Activated T-helper 1 cell treated with anti-CD3 and anti-CD28 coated beads, Interleukin-12 subunit alpha, Interleukin-12 subunit beta, Interleukin-2, Interleukin-4 antibody, amounts not matched to agents 30 ng/mL and 10 ng/mL and 1 ng/mL, durations not matched to agents 14 hours and 24 hours and 36 hours (primary cell): ENCODE measurements around the gene APOL5. TPM values are rescaled to one million over a fixed set of nuclear protein-coding genes. Genes with fewer than 3 reads are reported as not detected.
"Not testable (repeated sequence)": the region's sequence is repeated elsewhere in the genome, so short reads cannot be mapped to it uniquely, and the experiment has no call there.

Source experiments
- DNase-seq: peaks from one replicate; pipeline ENCODE4 v3.0.0; 2021; ENCODE audit warnings: low spot score
- H3K27ac Mint-ChIP-seq: one replicate; pipeline ENCODE4 v1.8.0; 2021; ENCODE audit warnings: mild to moderate bottlenecking, mixed read lengths
- H3K27me3 Mint-ChIP-seq: one replicate; pipeline ENCODE4 v1.8.0; 2022; ENCODE audit warnings: mild to moderate bottlenecking, moderate library complexity, mixed read lengths; ENCODE audit not compliant: insufficient read depth
- H3K36me3 Mint-ChIP-seq: one replicate; pipeline ENCODE4 v1.8.0; 2021; ENCODE audit warnings: low read depth, mixed read lengths
- H3K4me1 Mint-ChIP-seq: one replicate; pipeline ENCODE4 v1.8.0; 2021; ENCODE audit warnings: low read depth, mixed read lengths
- H3K4me3 Mint-ChIP-seq: one replicate; pipeline ENCODE4 v1.8.0; 2021; ENCODE audit warnings: mild to moderate bottlenecking, moderate library complexity, mixed read lengths
- H3K9me3 Mint-ChIP-seq: one replicate; pipeline ENCODE4 v1.8.0; 2021; ENCODE audit warnings: mixed read lengths
- intact Hi-C: fragments of 100-400 bp; cut with micrococcal nuclease; formaldehyde crosslinking; loops from one replicate; pipeline ENCODE4 v1.15.1; 2024
- total RNA-seq: library from RNA; stranded (reverse); gene quantifications from 2 replicates; pipeline ENCODE4 v1.2.3, GENCODE V29; 2022

APOL5 gene
- total RNA-seq, 1 donor from 2014 or later = not detected

DNA sequence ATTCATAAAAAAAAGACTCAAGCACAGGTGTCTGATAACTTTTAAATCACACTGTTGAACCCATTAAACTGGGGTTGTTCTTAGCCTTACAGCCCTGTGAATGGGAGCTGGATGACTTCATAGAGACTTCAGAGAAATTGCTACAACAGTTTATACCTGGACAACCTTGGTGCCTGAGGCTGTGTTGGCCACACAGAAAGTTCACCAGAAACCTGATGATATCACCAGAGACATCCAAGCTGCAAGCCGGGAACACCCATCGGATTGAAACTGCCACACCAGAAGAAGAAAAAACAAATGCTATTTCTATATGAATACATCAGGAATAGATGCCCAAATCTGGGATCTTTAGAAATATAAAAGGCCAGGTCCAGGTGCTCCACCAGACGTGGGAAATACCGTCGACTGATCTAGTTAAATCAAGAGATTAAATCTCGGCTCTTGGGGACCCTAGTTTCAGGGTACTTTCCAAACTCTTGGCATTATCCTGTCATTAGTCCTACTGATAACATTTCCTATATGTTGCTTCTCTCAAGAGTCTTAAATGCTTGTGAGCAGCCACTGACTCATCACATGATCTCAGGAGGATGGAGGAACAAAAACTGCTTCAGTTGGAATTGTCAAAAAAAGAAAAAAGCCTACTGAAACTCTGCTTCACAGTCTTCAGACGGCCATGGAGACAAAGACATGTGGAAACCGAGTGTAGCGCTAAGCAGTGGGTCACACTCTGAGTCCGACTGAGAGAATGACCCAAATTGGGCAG is 28.6 kb upstream of the APOL5 start:
- intact Hi-C loops = no loop called here
- DNase-seq = no peak
- Mint-ChIP-seq H3K9me3 (no peaks in the 10 kb centered on the region), H3K4me3 (no peak overlapping the region), H3K36me3 (no peaks in the 10 kb centered on the region), H3K27me3 (peaks cover 4% of the 10 kb centered on the region), H3K27ac (no peak overlapping the region), H3K4me1 (no peaks in the 10 kb centered on the region)

DNA sequence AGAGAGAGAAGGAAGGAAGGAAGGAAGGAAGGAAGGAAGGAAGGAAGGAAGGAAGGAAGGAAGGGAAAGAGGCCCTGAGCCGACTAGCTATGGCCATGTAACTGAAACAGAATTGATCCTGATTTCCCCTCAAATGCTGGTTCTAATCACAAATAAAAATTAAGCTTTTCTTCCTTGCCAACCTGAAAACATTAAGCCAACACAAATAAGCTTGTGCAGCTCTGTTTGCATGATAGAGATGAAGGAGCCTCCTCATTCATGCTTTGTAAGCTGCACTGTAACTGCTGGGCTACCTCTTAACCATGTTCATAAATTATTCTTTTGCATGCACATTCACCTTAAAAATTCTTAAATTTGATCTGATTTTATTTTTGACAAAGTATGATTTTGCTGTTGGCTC is 27.7 kb upstream of the APOL5 start:
- no peak for DNase-seq
- H3K27me3 Mint-ChIP-seq = peaks cover 4% of the 10 kb centered on the region
- no peaks in the 10 kb centered on the region for H3K36me3 Mint-ChIP-seq
- H3K4me3 Mint-ChIP-seq = no peak overlapping the region
- intact Hi-C loops = no loop called here
- no peaks in the 10 kb centered on the region for H3K9me3 Mint-ChIP-seq
- H3K4me1 Mint-ChIP-seq = no peaks in the 10 kb centered on the region
- no peak overlapping the region for H3K27ac Mint-ChIP-seq

DNA sequence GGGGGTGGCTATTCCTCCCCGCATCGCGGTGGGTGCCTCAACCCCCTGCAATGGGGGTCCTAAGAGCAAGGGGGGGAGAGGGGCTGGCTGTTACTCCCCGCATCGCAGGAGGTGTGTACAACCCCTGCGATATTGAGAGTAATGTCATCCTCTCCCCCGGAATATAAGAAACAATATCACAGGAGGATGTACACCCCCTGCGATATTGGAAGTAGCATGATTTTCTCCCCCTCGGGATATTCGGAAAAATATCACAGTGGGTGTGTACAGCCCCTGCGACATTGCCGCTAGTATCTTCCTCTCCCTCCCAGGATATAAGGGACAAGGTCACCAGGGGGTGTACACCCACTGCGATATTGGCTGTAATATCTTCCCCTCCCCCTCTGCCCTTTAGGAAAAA is 22.5 kb upstream of the APOL5 start:
- no peaks in the 10 kb centered on the region for H3K36me3 Mint-ChIP-seq
- no peaks in the 10 kb centered on the region for H3K27me3 Mint-ChIP-seq
- no peak overlapping the region for H3K27ac Mint-ChIP-seq
- no peak overlapping the region for H3K4me3 Mint-ChIP-seq
- no peaks in the 10 kb centered on the region for H3K9me3 Mint-ChIP-seq
- intact Hi-C loops = loop anchor here (5.0 kb wide), 2 partner anchors 33 to 63 kb away; no protein-coding TSS in a partner anchor
- H3K4me1 Mint-ChIP-seq = no peaks in the 10 kb centered on the region
- DNase-seq = no peak

DNA sequence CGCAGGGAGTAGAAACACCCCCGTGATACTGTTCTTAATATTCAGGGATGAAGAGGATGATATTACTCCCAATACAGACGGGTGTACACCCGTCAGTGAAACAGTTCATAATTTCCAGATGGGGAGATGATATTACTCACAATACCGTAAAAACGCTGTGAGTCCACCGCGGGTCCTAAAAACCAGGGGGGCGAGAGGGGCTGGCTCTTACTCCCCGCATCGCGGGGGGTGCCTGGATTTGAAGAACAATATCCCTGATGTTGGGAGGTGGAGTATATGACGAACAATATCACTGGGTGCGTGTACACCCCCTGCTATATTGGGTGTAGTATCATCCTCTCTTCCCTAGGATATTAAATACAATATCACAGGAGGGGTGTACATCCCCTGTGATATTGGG is 20.5 kb upstream of the APOL5 start:
- H3K4me3 Mint-ChIP-seq = no peak overlapping the region
- no peaks in the 10 kb centered on the region for H3K27me3 Mint-ChIP-seq
- H3K36me3 Mint-ChIP-seq = no peaks in the 10 kb centered on the region
- H3K27ac Mint-ChIP-seq = no peak overlapping the region
- intact Hi-C loops = loop anchor here (2.0 to 5.0 kb wide), 3 partner anchors 35 to 65 kb away; partner anchors contain the start of gene APOL6
- H3K9me3 Mint-ChIP-seq = no peaks in the 10 kb centered on the region
- no peaks in the 10 kb centered on the region for H3K4me1 Mint-ChIP-seq
- DNase-seq = peak; percentile 40

DNA sequence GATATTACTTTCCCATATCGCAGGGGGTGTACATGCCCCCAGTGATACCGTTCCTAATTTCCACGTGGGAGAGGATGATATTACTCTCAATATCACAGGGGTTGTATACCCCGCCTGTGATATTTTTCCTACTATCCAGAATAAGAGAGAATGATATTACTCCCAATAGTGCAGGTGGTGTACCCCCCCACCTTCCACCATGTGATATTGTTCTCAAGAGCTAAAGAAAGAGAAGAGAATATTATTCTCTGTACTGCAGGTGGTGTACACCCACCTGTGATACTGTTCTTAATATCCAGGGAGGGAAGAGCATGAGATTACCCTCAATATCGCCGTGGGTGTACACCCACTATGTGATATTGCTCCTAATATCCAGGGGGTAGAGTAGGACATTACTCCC is 17.8 kb upstream of the APOL5 start:
- not testable (repeated sequence) for DNase-seq, H3K4me1 Mint-ChIP-seq, H3K4me3 Mint-ChIP-seq, H3K9me3 Mint-ChIP-seq, H3K27me3 Mint-ChIP-seq, H3K27ac Mint-ChIP-seq, H3K36me3 Mint-ChIP-seq
- intact Hi-C loops = loop anchor here (5.0 kb wide), 2 partner anchors 38 to 68 kb away; no protein-coding TSS in a partner anchor

DNA sequence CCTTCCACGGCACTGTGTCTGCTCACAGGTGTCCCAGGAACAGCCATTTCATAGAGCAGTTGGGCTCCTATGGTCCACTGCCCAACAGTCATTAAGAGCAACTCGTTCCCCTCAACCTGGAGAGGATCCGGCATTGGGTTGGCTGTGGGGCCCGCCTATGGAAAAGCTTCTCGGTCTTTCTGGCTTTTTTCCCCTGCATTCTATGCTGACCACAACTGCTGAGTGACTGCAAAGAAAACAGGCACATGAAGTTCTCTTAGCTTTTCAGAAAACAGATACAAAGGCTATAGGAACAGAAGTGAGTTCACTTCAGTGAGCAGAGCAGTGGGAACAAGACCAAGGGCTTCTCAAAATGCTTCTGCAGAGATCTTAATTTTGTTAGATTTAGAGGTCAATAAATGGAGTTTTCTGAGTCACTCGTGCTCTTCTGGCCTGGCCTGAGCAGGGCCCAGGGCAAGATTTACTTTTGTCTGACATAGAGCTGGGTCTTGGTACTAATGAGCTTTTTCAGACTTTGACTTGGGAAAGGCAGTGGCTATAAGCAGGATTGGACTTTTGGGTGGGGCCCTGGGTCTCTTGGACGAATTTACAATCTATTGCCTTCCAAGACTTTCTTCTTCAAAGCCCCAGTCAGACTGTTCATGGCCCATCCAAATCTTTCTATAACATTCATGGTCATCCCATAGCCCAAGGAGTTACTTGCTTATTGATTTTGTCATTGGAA is 13.6 kb upstream of the APOL5 start:
- no peak for DNase-seq
- intact Hi-C loops = no loop called here
- H3K4me3 Mint-ChIP-seq = no peak overlapping the region
- H3K4me1 Mint-ChIP-seq = no peaks in the 10 kb centered on the region
- no peaks in the 10 kb centered on the region for H3K9me3 Mint-ChIP-seq
- H3K27me3 Mint-ChIP-seq = no peaks in the 10 kb centered on the region
- H3K36me3 Mint-ChIP-seq = no peaks in the 10 kb centered on the region
- H3K27ac Mint-ChIP-seq = no peak overlapping the region

DNA sequence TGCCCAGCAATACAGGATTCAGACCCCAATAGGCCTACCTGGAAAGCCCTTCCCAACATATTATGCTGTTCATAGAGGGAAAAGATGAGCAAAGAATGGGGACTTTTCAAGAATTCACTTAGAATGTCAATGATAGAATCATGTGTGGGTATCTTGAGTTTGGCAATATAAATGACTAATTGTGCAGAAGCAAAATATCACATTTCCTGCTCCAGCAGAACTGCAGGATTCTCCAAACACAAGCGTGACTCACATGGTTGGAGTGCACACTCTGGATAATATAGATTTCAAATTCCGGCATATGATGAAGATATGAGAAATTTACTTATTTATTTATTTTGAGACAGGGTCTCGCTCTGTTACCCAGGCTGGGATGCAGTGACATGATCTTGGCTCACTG is 12.5 kb upstream of the APOL5 start:
- Mint-ChIP-seq H3K27me3 (peaks cover 3% of the 10 kb centered on the region), H3K4me1 (no peaks in the 10 kb centered on the region), H3K4me3 (no peak overlapping the region), H3K9me3 (no peaks in the 10 kb centered on the region), H3K36me3 (no peaks in the 10 kb centered on the region), H3K27ac (no peak overlapping the region)
- intact Hi-C loops = no loop called here
- no peak for DNase-seq

DNA sequence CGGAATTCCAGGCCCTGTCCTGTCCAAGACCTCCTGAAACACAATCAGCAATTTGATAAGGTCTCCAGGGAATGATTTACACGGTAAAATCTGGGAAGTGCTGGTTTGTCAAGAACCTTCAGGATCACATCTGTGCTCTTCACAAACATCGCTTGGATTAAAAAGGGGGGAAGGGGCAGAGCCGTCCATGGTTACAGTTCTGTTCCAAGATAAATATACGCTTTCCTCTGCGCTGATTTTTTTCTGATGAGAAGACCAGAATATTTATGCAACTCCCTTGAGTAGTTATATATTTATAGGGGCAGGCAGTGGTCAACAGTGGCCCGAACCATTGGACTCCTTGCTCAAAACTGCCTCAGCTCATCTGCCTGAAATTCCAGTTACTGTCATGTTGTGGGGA is 9.2 kb upstream of the APOL5 start:
- intact Hi-C loops = no loop called here

DNA sequence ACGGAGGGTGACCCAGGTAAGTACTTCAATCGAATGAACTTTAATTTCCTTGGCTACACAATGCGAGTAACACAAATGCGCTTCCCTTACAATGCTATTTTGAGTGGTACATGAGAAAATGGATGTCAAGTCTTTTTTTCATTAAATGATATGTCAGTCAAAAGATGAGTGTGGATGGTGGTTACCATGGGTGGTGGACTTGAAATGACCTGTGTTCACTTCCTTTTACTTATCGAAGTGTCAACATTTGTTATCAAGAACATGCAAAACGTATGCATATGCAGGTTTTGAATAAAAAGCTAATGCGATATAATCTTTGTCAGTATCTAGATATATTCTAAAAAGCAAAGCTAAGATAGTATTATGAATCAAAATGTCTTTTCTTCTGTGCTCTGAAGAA is 8.8 kb upstream of the APOL5 start:
- no peak for DNase-seq
- Mint-ChIP-seq H3K4me1 (no peaks in the 10 kb centered on the region), H3K4me3 (no peak overlapping the region), H3K27me3 (peaks cover 5% of the 10 kb centered on the region), H3K27ac (no peak overlapping the region), H3K36me3 (no peaks in the 10 kb centered on the region), H3K9me3 (peaks cover 7% of the 10 kb centered on the region)
- intact Hi-C loops = no loop called here

More for the DNA sequence above, 9.2 kb upstream of the APOL5 start:
- Mint-ChIP-seq H3K9me3 (peaks cover 7% of the 10 kb centered on the region), H3K27ac (no peak overlapping the region), H3K36me3 (no peaks in the 10 kb centered on the region), H3K4me3 (no peak overlapping the region), H3K4me1 (no peaks in the 10 kb centered on the region), H3K27me3 (peaks cover 5% of the 10 kb centered on the region)
- DNase-seq = no peak

DNA sequence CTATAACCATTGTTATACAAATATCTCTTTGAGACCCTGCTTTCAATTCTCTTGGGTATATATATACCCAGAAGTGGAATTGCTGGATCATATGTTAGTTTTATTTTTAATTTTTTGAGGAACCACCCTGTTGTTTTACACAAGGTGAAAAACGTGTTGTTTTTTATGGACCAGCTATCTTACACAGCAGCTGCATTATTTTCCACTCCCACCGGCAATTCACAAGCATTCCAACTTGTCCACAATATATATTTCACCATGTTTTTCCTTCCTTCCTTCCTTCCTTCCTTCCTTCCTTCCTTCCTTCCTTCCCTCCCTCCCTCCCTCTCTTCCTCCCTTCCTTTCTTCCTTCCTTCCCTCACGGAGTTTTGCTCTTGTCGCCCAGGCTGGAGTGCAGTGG is 6.3 kb upstream of the APOL5 start:
- DNase-seq = no peak
- Mint-ChIP-seq H3K27ac (no peak overlapping the region), H3K9me3 (peaks cover 7% of the 10 kb centered on the region), H3K4me1 (no peaks in the 10 kb centered on the region), H3K27me3 (peaks cover 6% of the 10 kb centered on the region), H3K4me3 (no peak overlapping the region), H3K36me3 (no peaks in the 10 kb centered on the region)
- intact Hi-C loops = no loop called here

DNA sequence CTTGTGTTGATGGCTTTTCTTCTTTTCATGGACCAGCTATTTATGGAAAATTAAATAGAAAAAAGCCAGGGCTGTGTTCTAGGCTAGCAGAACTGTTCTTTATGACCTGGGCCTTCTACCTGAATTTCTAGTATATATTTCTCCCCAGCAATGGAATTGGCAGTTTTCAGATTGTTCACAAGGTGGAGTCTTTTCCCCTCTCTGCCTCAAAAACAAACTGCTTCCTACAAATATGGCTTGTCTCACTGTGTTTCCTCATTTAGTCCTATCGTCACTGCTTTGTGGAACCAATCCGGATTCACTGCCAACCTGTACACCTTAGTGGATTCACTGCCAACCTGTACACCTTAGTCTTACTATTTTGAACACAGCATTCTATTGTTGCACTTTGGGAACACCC is 5.0 kb upstream of the APOL5 start:
- H3K4me1 Mint-ChIP-seq = no peaks in the 10 kb centered on the region
- intact Hi-C loops = no loop called here
- no peaks in the 10 kb centered on the region for H3K36me3 Mint-ChIP-seq
- no peak overlapping the region for H3K27ac Mint-ChIP-seq
- DNase-seq = no peak
- no peak overlapping the region for H3K4me3 Mint-ChIP-seq
- peaks cover 7% of the 10 kb centered on the region for H3K9me3 Mint-ChIP-seq
- peaks cover 6% of the 10 kb centered on the region for H3K27me3 Mint-ChIP-seq

DNA sequence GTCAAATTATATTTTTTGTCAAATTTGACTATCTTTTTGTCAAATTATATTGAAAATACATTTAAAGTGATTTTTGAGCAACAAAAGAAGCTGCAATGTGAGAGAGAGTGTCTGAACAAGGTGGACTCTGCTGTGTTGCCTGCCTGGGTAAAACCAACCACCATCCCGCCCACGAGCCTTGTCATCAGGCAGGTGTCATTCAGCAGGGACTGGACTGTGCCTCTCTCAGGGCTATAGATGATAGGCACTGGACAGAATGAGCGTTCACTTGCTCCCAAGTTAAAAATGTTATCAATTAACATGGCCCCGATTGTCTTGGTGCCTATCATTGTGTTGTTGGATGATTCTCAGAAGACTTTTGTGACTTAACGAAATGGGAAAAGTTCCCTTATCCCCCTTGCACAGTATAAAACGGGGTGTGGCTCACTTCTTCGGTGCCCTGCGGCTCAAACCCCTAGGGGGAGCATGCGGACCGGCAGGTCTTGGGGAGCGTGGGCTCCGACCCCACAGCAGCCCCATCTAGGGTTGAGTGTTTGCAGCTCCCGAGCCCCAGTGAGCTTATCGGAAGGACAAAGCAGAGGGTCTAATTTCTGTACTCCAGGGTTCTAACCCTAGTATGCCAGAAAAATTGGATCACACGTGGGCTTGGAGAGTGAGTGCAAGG is 1.7 kb downstream of the APOL5 start:
- H3K36me3 Mint-ChIP-seq = no peaks in the 10 kb centered on the region
- H3K9me3 Mint-ChIP-seq = no peaks in the 10 kb centered on the region
- no peaks in the 10 kb centered on the region for H3K27me3 Mint-ChIP-seq
- DNase-seq = no peak
- no peaks in the 10 kb centered on the region for H3K4me1 Mint-ChIP-seq
- no peak overlapping the region for H3K4me3 Mint-ChIP-seq
- intact Hi-C loops = no loop called here
- H3K27ac Mint-ChIP-seq = no peak overlapping the region

DNA sequence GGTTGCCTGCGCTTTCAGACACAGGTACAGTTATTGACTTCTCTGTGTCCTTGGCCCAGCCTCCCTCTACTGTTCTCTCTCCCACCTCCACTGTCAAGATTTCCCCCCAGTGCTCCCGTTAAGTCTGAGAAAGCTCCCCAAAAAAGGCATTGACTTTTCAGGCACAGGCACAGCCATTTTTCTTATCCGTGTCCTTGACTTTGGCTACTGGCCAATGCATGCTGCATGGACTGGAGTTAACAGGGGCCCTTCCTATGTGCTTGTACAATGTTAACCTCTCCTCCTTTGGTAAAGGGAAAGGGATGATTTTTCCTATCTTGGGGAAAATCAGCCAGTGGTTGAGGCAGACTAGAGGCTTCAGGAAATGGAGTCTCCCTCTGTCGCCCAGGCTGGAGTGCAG is 4.3 kb downstream of the APOL5 start:
- no peaks in the 10 kb centered on the region for H3K36me3 Mint-ChIP-seq
- no peak for DNase-seq
- H3K27ac Mint-ChIP-seq = no peak overlapping the region
- no peaks in the 10 kb centered on the region for H3K4me1 Mint-ChIP-seq
- no peak overlapping the region for H3K4me3 Mint-ChIP-seq
- no peaks in the 10 kb centered on the region for H3K27me3 Mint-ChIP-seq
- H3K9me3 Mint-ChIP-seq = no peaks in the 10 kb centered on the region
- intact Hi-C loops = no loop called here
